Ecto neural progenitor cell (in vitro differentiated cells): ENCODE results near the gene ZNF554.
A peak's percentile ranks its signal among the peaks of the same experiment; 100 is the strongest.

Experiments used
- DNase-seq: peaks from one replicate; pipeline ENCODE4 v3.0.0-alpha.2; 2018; ENCODE audit warnings: low spot score

Gene ZNF554

DNA sequence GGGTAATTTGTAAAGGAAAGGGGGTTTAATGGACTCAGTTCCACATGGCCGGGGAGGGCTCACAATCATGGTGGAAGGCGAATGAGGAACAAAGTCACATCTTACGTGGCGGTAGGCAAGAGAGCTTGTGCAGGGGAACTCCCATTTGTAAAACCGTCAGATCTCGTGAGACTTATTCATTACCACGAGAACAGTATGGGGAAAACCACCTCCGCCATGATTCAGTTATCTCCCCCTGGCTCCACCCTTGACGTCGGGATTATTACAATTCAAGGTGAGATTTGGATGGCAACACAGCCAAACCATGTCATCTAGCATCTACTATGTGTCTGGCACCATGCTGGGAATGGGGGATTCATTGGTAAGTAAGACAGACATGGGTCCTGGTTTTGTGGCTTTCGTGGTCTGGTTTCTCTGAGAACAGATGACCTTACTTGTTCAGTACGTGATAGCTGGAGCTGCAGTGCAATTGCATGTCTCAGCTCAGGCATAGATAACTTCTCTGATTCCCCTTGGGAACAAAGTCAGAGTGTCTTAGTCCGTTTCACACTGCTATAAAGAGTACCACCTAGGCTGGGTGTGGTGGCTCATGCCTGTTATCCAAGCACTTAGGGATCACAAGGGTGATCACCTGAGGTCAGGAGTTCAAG is 8.3 kb downstream of the ZNF554 start:
- no peak for DNase-seq

DNA sequence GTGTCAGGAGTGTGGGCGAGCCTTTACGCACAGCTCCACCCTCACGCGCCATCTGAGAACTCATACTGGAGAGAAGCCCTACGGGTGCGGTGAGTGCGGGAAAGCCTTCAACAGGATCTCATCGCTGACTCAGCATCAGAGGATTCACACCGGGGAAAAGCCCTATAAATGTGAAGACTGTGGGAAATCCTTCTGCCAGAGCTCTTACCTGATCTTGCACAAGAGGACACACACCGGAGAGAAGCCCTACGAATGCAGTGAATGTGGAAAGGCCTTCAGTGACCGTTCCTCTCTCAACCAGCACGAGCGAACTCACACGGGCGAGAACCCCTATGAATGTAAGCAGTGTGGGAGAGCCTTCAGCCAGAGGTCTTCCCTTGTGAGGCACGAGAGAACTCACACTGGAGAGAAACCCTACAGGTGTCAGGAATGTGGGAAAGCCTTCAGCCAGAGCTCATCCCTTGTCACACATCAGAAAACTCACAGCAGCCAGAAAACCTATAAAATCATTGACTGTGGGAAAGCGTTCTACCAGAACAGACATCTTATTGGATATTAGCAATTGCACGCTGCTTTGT is 14.7 kb downstream of the ZNF554 start:
- DNase-seq = no peak

GRCh38 chr19:2837430-2837829 is 17.8 kb downstream of the ZNF554 start:
- DNase-seq = no peak

DNA sequence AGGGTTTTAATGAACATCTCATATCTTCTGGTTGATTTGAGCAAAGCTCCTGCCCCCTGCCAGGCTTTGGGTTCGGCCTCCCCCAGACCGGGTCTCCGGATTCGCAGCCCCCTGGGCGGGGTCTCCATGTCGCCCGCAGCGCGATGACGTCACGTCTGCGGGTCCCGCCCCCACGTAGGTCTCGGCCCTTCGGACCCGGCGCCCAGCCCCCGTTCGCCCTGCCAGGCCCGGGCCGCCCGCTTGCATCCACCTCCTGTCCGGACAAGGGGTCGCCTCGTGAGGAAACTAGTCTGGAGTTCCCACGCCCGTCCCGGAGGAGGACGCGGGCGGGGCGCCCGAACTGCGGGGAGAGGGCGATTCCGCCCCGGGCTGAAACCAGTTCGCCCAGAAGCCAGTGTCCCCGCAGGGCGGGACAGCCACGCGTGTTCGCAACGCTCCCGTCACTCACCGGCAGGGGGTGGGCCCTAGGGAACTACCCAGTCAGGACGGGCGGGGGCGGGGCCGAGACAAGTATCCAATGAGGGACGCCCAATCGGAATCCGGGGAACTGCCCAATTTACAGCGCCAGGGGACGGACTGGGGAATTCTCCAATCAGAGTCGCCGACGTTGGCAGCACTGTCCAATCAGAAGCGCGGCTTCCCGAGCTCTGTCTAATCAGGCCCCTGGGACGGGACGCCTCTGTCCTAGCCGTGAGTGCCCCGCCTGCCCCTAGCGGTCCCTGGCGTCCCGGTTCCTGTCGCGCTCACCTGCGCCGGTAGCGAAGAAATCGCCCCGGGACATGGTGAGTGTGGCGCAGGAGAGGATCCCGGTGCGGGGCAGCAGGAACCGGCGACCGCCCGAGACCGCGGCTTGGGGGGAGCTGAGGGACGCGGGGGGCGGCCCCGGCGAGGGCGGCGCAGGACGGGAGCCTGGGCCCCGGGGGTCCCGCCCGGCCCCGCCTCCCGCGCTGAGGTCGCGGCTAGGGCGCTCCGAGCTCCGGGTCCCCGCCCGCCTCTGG is 21.4 kb downstream of the ZNF554 start, which contains the start of gene ZNF555:
TSS of gene ZNF555 (plus strand) at position 682 of the 998 bp plus-strand sequence. CDS start at position 780, 98 bp downstream.
- DNase-seq = peak; percentile 98

GRCh38 chr19:2841855-2842574 is 22.3 kb downstream of the ZNF554 start:
- DNase-seq = peak; percentile 54

DNA sequence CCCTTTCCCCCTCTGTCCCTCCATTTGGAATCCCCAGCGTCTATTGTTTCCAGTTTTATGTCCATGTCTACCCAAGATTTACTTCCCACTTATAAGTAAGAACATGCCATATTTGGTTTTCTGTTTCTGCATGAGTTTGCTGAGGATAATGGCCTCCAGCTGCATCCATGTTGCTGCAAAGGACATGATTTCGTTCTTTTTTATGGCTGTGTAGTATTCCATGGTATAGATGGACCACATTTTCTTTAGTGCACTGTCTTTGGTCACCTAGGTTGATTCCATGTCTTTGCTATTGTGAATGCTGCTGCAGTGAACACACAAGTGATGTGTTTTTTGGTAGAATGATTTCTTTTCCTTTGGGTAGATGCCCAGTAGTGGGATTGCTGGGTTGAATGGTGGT is 25.4 kb downstream of the ZNF554 start:
- DNase-seq = no peak

GRCh38 chr19:2846180-2846894 is 26.7 kb downstream of the ZNF554 start:
- DNase-seq = no peak

- DNase-seq = no peak
These were observed 27.8 kb downstream of the ZNF554 start for GRCh38 chr19:2847507-2847906.

DNA sequence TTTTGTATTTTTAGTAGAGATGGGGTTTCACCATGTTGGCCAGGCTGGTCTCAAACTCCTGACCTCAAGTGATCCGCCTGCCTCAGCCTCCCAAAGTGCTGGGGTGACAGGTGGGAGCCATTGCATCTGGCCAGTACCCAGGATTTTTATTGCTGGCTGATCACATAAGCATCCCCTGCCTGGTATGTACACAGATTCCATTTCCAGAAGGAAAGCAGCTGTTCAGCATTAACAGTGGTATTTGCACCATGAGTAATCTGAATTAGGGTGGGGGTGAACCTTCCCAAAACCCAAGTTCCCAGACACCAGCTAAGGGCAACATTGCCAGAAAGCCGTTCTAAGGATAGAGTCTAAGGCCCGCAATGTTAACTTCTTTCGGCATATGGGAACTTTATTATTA is 28.9 kb downstream of the ZNF554 start:
- DNase-seq = no peak

- no peak for DNase-seq
These were observed 30.7 kb downstream of the ZNF554 start for GRCh38 chr19:2850256-2850925.

DNA sequence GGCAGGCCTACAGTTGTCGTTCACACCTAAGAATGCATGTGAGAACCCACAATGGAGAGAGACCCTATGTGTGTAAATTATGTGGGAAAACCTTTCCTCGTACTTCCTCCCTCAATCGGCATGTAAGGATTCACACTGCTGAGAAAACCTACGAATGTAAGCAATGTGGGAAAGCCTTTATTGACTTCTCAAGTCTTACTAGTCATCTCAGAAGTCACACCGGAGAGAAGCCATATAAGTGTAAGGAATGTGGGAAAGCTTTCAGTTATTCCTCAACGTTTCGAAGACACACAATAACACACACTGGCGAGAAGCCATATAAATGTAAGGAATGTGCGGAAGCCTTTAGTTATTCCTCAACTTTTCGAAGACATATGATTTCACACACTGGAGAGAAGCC is 32.9 kb downstream of the ZNF554 start:
- no peak for DNase-seq

DNA sequence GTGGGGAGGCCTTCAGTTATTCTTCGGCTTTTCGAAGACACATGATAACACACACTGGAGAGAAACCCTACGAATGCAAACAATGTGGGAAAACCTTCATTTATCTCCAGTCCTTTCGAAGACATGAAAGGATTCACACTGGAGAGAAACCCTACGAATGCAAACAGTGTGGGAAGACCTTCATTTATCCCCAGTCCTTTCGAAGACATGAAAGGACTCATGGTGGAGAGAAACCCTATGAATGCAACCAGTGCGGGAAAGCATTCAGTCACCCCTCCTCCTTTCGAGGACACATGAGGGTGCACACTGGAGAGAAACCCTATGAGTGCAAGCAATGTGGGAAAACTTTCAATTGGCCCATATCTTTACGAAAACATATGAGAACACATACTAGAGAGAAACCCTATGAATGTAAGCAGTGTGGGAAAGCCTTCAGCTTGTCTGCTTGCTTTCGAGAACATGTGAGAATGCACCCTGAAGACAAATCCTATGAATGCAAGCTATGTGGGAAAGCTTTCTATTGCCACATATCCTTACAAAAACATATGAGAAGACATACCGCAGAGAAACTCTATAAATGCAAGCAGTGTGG is 33.4 kb downstream of the ZNF554 start:
- DNase-seq = no peak

DNA sequence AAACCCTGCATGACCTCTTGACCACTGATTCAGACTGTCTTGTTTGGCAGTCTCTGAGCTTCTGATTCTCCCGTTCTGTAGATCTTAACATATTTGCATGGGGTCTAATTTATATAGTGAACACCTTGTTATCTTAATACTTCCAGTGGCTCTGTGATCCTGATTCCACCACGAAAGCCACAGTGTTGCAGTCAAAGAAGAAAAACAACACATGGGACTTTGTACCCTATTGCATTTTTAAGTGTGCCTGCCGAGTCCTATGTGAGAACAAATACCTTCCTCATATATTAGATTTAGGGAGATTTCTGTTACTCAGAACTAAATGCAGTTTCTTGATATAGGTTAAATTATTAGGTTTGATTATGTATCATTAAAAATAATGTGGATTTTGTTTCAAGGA is 35.2 kb downstream of the ZNF554 start:
- no peak for DNase-seq

DNA sequence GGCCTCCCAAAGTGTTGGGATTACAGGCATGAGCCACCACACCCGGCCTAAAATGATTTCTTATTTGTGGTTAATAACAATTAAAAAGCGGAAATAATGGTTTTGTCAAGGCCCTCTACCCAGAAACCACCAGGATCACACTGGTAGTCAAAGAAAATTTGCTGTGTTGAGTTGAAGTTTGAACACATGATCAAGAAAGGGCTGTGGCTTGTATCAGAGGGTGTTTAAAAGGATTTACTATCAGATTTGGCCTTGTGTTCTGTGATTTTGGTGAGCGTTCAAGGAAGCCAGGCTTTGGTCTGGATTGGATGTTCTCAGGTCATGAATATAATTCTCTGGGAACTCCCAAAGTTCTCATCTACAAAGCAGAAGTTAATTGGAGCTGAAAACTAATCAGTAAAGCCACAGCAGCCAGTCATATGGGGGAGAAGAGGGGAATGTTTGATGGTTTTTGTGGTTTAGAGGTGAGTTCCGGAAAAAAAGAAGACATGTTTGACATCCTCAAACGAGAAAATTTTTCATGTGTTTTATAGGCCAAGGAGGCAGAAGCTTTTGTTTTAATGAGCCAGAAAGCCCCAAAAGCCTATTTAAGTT is 36.9 kb downstream of the ZNF554 start:
- no peak for DNase-seq

GRCh38 chr19:2858864-2859263 is 39.2 kb downstream of the ZNF554 start:
- no peak for DNase-seq

DNA sequence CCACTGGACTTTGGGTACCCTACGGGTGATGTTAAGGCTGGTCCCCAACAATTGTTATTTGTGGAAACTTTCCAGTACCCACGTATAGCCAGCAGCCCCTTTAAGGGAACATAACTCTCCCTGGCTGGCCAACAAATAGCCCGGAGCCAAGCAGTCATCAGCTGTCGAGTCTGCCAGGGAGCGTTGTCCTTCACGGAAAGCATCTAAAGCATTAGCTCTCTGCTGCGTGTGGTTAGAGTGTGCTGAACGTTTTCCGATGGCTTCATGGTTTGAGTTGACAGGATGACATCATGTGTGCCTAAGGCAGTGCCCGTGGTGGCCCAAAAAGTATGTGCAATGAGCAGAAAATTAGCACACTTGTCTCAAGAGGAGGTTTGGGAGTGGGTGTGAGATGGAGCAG is 44.1 kb downstream of the ZNF554 start:
- no peak for DNase-seq

- no peak for DNase-seq
These were observed 45.8 kb downstream of the ZNF554 start for GRCh38 chr19:2865334-2866100.

- no peak for DNase-seq
These were observed 46.9 kb downstream of the ZNF554 start for GRCh38 chr19:2866495-2867024.
